Panc1 (cell line): Measurements from ENCODE around the gene ERCC1. TPM values are rescaled to one million over a fixed set of nuclear protein-coding genes. Genes with fewer than 3 reads are reported as not detected.
"Not testable (repeated sequence)": the region's sequence is repeated elsewhere in the genome, so short reads cannot be mapped to it uniquely, and the experiment has no call there.

Source experiments
- ATAC-seq: fragments of 200-7000 bp; cut with Tn5 transposase; 2 replicates; pipeline ENCODE4 v1.9.1; 2020; ENCODE audit warnings: mild to moderate bottlenecking, moderate library complexity
- BruUV-seq: library from RNA; stranded (reverse); fragments of 400-500 nt; replicated peaks from 2 replicates; lab custom pipeline; 2021; lab: Mats Ljungman, UMichigan
- CTCF ChIA-PET: fragments of 300-600 bp; sonication (Branson Sonifier 250); formaldehyde crosslinking; loops from one replicate; lab custom pipeline; 2022; ENCODE audit warnings: antibody characterized with exemption; lab: Charles Lee
- POLR2A ChIA-PET: fragments of 300-600 bp; sonication (Branson Sonifier 250); formaldehyde crosslinking; loops from one replicate; lab custom pipeline; 2022; ENCODE audit warnings: antibody characterized with exemption; lab: Charles Lee
- DNase-seq: peaks from one replicate; pipeline ENCODE4 v3.0.0-alpha.2; 2010; ENCODE audit warnings: low read depth, low spot score
- H3K27ac ChIP-seq: 2 replicates; pipeline ENCODE4 v1.5.1; 2011; ENCODE audit warnings: mild to moderate bottlenecking, low read length, inconsistent platforms
- H3K27me3 ChIP-seq: fragments of 200-500 bp; sonication (Bioruptor generic); 2 replicates; pipeline ENCODE4 v1.6.0; 2014; ENCODE audit warnings: low read length, inconsistent platforms; ENCODE audit not compliant: control insufficient read depth, insufficient read depth
- H3K36me3 ChIP-seq: fragments of 200-500 bp; sonication (Bioruptor generic); 2 replicates; pipeline ENCODE4 v1.5.1; 2014; ENCODE audit warnings: inconsistent platforms, mild to moderate bottlenecking, low read length, moderate library complexity; ENCODE audit not compliant: control insufficient read depth, insufficient read depth
- H3K4me1 ChIP-seq: 2 replicates; pipeline ENCODE4 v1.5.1; 2011; ENCODE audit warnings: inconsistent platforms, mild to moderate bottlenecking, low read length, moderate library complexity; ENCODE audit not compliant: control insufficient read depth, insufficient read depth
- H3K4me3 ChIP-seq, 2 experiments: 2 replicates each; pipeline ENCODE4 v1.5.1; 2011 to 2012; ENCODE audit warnings: low read depth in 2 of 2, low read length in 2 of 2, mild to moderate bottlenecking in 2 of 2, inconsistent platforms in 1 of 2, moderate library complexity in 1 of 2
- H3K9me3 ChIP-seq: fragments of 200-500 bp; sonication (Bioruptor generic); 2 replicates; pipeline ENCODE4 v1.5.1; 2014; ENCODE audit warnings: low read depth, mild to moderate bottlenecking, inconsistent platforms, low read length, moderate library complexity; ENCODE audit not compliant: control insufficient read depth, insufficient read depth
- POLR2AphosphoS5 ChIP-seq: IDR thresholded peaks from 2 replicates; pipeline ENCODE4 v1.6.1; 2012; ENCODE audit warnings: mild to moderate bottlenecking, low read depth, low read length, moderate library complexity
- SIN3A ChIP-seq: IDR thresholded peaks from 2 replicates; pipeline ENCODE4 v1.6.1; 2012; ENCODE audit warnings: low read depth, mild to moderate bottlenecking, low read length, moderate library complexity, borderline replicate concordance; ENCODE audit not compliant: insufficient read depth
- TCF7L2 ChIP-seq: IDR thresholded peaks from 2 replicates; pipeline ENCODE4 v1.6.1; 2011; ENCODE audit warnings: mild to moderate bottlenecking, low read depth, low read length, inconsistent platforms
- in situ Hi-C: cut with HindIII; loops from 2 replicates; pipeline ENCODE4 v1.10.0; 2016; ENCODE audit warnings: low sequenced_read_pairs, low pct_unique_long_range_greater_than_20kb
- intact Hi-C: fragments of 100-400 bp; cut with micrococcal nuclease; formaldehyde crosslinking; loops from one replicate; pipeline ENCODE4 v1.10.0; 2022; ENCODE audit not compliant: unreplicated experiment
- total RNA-seq: library from RNA; stranded (reverse); gene quantifications from one replicate; pipeline ENCODE4 v1.2.1, GENCODE V29; 2021; ENCODE audit not compliant: unreplicated experiment
- TF ChIP-seq, protein P1 (sequence below), 2 experiments: IDR thresholded peaks; 2 replicates each; pipeline ENCODE4 v1.6.1; 2011 to 2012; ENCODE audit warnings: low read depth in 2 of 2, control low read depth in 1 of 2, low read length in 1 of 2, mild to moderate bottlenecking in 1 of 2, moderate library complexity in 1 of 2; ENCODE audit not compliant: insufficient read depth in 1 of 2
- TF ChIP-seq, protein P2 (sequence below): fragments of 450-650 bp; IDR thresholded peaks from 2 replicates; pipeline ENCODE4 v1.5.1; 2017; ENCODE audit warnings: mild to moderate bottlenecking

The ERCC1 gene
- total RNA-seq, 1 experiment from 2014 or later: 80.3 TPM

DNA sequence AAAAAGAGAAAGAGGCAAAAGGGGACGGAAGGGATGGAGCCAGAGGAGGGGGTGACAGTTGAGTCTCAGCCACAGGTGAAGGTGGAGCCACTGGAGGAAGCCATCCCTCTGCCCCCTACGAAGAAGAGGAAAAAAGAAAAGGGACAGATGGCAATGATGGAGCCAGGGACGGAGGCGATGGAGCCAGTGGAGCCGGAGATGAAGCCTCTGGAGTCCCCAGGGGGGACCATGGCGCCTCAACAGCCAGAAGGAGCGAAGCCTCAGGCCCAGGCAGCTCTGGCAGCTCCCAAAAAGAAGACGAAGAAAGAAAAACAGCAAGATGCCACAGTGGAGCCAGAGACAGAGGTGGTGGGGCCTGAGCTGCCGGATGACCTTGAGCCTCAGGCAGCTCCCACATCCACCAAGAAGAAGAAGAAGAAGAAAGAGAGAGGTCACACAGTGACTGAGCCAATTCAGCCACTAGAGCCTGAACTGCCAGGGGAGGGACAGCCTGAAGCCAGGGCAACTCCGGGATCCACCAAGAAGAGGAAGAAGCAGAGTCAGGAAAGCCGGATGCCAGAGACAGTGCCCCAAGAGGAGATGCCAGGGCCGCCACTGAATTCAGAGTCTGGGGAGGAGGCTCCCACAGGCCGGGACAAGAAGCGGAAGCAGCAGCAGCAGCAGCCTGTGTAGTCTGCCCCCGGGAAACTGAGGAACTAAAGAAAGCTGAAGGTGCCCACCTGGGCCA, 14.7 kb downstream of the ERCC1 start:
- H3K9me3 ChIP-seq: no peaks in the 10 kb centered on the region
- ChIA-PET CTCF (no interaction called here), POLR2A (interaction anchor here (0.7 kb wide), 1 partner anchor 296 kb away, joined by 4 read pairs; no protein-coding TSS in a partner anchor)
- H3K4me3 ChIP-seq: no peak overlapping the region
- ATAC-seq (no peak), DNase-seq (no peak)
- TSS peak; percentile 90 for BruUV-seq
- intact Hi-C loops (no loop called here), in situ Hi-C loops (no loop called here)
- TF ChIP-seq SIN3A (no peak), POLR2AphosphoS5 (no peak), TCF7L2 (no peak)
- TF ChIP-seq, protein P1, sequence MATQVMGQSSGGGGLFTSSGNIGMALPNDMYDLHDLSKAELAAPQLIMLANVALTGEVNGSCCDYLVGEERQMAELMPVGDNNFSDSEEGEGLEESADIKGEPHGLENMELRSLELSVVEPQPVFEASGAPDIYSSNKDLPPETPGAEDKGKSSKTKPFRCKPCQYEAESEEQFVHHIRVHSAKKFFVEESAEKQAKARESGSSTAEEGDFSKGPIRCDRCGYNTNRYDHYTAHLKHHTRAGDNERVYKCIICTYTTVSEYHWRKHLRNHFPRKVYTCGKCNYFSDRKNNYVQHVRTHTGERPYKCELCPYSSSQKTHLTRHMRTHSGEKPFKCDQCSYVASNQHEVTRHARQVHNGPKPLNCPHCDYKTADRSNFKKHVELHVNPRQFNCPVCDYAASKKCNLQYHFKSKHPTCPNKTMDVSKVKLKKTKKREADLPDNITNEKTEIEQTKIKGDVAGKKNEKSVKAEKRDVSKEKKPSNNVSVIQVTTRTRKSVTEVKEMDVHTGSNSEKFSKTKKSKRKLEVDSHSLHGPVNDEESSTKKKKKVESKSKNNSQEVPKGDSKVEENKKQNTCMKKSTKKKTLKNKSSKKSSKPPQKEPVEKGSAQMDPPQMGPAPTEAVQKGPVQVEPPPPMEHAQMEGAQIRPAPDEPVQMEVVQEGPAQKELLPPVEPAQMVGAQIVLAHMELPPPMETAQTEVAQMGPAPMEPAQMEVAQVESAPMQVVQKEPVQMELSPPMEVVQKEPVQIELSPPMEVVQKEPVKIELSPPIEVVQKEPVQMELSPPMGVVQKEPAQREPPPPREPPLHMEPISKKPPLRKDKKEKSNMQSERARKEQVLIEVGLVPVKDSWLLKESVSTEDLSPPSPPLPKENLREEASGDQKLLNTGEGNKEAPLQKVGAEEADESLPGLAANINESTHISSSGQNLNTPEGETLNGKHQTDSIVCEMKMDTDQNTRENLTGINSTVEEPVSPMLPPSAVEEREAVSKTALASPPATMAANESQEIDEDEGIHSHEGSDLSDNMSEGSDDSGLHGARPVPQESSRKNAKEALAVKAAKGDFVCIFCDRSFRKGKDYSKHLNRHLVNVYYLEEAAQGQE (IDR thresholded peaks at IDR 0.05; ENCODE audit: insufficient read depth in 1 of 2, low read depth in 2 of 2, low read length in 1 of 2): no peak
- TF ChIP-seq, protein P2, sequence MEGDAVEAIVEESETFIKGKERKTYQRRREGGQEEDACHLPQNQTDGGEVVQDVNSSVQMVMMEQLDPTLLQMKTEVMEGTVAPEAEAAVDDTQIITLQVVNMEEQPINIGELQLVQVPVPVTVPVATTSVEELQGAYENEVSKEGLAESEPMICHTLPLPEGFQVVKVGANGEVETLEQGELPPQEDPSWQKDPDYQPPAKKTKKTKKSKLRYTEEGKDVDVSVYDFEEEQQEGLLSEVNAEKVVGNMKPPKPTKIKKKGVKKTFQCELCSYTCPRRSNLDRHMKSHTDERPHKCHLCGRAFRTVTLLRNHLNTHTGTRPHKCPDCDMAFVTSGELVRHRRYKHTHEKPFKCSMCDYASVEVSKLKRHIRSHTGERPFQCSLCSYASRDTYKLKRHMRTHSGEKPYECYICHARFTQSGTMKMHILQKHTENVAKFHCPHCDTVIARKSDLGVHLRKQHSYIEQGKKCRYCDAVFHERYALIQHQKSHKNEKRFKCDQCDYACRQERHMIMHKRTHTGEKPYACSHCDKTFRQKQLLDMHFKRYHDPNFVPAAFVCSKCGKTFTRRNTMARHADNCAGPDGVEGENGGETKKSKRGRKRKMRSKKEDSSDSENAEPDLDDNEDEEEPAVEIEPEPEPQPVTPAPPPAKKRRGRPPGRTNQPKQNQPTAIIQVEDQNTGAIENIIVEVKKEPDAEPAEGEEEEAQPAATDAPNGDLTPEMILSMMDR: no peak
- H3K36me3 ChIP-seq: peaks cover 4% of the 10 kb centered on the region; the same call in 1 of the 2 replicates
- H3K4me1 ChIP-seq: peaks cover under 1% of the 10 kb centered on the region
- 0 out of 2 replicates have a peak overlapping the region, but pooled peaks have one; percentile 2 for H3K27ac ChIP-seq
- H3K27me3 ChIP-seq: no peaks in the 10 kb centered on the region

DNA sequence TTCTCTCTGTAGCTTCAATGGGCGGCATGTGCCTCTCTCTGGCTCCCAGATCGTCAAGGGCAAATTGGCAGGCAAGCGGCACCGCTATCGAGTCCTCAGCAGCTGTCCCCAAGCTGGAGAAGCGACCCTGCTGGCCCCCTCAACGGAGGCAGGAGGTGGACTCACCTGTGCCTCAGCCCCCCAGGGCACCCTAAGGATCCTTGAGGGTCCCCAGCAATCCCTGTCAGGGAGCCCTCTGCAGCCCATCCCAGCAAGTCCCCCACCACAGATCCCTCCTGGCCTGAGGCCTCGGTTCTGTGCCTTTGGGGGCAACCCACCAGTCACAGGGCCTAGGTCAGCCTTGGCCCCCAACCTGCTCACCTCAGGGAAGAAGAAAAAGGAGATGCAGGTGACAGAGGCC, 15.6 kb downstream of the ERCC1 start:
- intact Hi-C loops (no loop called here), in situ Hi-C loops (no loop called here)
- H3K27me3 ChIP-seq: no peaks in the 10 kb centered on the region
- H3K4me3 ChIP-seq: no peak overlapping the region
- no peak overlapping the region for H3K27ac ChIP-seq
- TF ChIP-seq, protein P2: no peak
- TF ChIP-seq POLR2AphosphoS5 (no peak), SIN3A (no peak)
- CTCF ChIA-PET: no interaction called here
- POLR2A ChIA-PET: no interaction called here
- H3K4me1 ChIP-seq: peaks cover 10% of the 10 kb centered on the region
- BruUV-seq: no TSS peak
- H3K36me3 ChIP-seq: peaks cover 4% of the 10 kb centered on the region; the same call in 1 of the 2 replicates
- no peaks in the 10 kb centered on the region for H3K9me3 ChIP-seq
- no peak for ATAC-seq
- no peak for DNase-seq

DNA sequence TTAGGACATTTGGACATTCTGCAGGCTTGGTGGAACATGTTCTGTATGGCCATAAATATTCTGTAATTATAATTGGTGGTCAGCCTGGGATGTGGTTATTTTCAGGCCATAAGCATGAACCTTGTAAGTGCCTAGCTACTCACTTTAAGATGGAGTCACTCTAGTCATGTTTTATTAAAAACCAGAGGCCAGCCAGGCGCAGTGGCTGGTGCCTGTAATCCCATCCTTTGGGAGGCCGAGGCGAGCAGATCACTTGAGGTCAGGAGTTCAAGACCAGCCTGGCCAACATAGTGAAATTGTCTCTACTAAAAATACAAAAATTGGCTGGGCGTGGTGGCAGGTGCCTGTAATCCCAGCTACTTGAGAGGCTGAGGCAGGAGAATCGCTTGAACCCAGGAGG, 16.1 kb downstream of the ERCC1 start:
- intact Hi-C loops, BruUV-seq, in situ Hi-C loops, DNase-seq, CTCF ChIA-PET, H3K9me3 ChIP-seq, POLR2A ChIA-PET, ATAC-seq, H3K36me3 ChIP-seq, H3K27me3 ChIP-seq: not testable (repeated sequence)
- peak overlapping the region; percentile 90 for H3K27ac ChIP-seq
- peak overlapping the region; percentile 94 to 96 for H3K4me3 ChIP-seq
- peaks cover 14% of the 10 kb centered on the region for H3K4me1 ChIP-seq
